Lower leg skin (tissue), 4 donors: ENCODE data around the gene FOXK1. TPM values are rescaled to one million over a fixed set of nuclear protein-coding genes. Genes with fewer than 3 reads are reported as not detected.

Experiments
- DNase-seq, 2 donors: peaks; one replicate each; pipeline ENCODE4 v3.0.0-alpha.2; 2019; ENCODE audit warnings: low spot score in 2 of 2
- H3K4me3 ChIP-seq: fragments of 200-600 bp; sonication (generic); 2 replicates; pipeline ENCODE4 v1.5.1; 2017; ENCODE audit warnings: mild to moderate bottlenecking, low read depth; ENCODE audit not compliant: poor library complexity, severe bottlenecking
- POLR2A ChIP-seq, 2 donors: fragments of 450-650 bp; IDR thresholded peaks; one replicate each; pipeline ENCODE4 v1.6.1; 2016 to 2017; ENCODE audit warnings: antibody characterized with exemption in 2 of 2, mild to moderate bottlenecking in 1 of 2, moderate library complexity in 1 of 2
- WGBS, 2 donors: methylation state at CpG; one replicate each; pipeline ENCODE4 v1.1.5; 2018; 5-methylcytosine and 5-hydroxymethylcytosine counted together
- intact Hi-C: fragments of 100-400 bp; cut with DNase I; formaldehyde crosslinking; loops from one replicate; pipeline ENCODE4 v1.15.0; 2023; ENCODE audit warnings: low total_unique reads
- total RNA-seq, 4 donors: library from RNA; depleted of rRNA; stranded (reverse); fragments of >200 nt; gene quantifications; one replicate each; pipeline ENCODE4 v1.1.0, GENCODE V29; 2016
- TF ChIP-seq, protein P1 (sequence below), 3 donors: fragments of 450-650 bp; IDR thresholded peaks; one replicate each; pipeline ENCODE4 v1.5.1; 2016; ENCODE audit warnings: antibody characterized with exemption in 3 of 3, mild to moderate bottlenecking in 3 of 3, moderate library complexity in 2 of 3

Gene FOXK1
- total RNA-seq, 4 donors from 2014 or later = 22.0 to 41.3 (median 30.3) TPM

DNA sequence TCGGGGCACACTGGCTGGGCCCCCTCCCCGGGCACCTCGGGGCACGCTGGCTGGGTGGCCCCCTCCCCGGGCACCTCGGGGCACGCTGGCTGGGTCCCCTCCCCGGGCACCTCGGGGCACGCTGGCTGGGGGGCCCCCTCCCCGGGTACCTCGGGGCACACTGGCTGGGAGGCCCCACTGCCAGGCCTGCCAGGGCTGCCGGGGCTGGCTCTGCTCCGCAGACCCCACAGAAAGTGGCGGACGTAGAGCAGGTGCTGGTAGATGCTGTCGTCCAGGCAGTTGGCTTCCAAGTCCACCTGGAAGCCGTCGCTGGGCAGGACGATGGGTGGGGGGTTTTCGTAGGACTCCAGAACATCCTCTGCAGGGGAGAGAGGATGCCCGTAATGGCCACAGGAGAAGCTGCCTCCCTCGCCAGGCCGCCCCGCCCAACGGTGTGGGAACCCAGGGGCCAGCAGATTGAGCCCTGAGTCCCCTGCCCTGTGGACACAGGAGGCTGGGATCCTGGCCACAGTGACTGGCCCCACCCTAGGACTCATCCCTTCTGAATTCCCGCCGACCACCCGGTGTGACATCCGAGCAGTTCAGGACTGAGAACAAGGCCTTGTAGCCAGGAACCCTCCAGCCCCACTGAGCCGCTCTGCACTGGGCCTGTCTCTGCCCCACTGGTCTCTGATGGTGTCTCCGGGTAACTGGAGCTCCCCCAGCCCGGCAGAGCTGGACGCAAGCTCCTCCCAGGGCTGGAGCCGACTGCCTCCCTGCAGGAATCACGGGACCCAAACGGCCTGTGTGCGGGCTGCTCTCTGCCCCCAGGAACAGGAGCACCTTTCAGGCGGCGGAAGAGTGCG is 121.5 kb downstream of the FOXK1 start:
- 78 to 84% methylated on average over 27 to 37 of the region's 41 CpGs for WGBS, 2 donors
- intact Hi-C loops = loop anchor here (10.0 kb wide), 1 partner anchor 81 kb away; the partner anchor contains the start of gene RADIL
- DNase-seq = no peak
- H3K4me3 ChIP-seq = no peak overlapping the region
- no peak for TF ChIP-seq POLR2A (IDR thresholded peaks at IDR 0.05)
- TF ChIP-seq, protein P1, sequence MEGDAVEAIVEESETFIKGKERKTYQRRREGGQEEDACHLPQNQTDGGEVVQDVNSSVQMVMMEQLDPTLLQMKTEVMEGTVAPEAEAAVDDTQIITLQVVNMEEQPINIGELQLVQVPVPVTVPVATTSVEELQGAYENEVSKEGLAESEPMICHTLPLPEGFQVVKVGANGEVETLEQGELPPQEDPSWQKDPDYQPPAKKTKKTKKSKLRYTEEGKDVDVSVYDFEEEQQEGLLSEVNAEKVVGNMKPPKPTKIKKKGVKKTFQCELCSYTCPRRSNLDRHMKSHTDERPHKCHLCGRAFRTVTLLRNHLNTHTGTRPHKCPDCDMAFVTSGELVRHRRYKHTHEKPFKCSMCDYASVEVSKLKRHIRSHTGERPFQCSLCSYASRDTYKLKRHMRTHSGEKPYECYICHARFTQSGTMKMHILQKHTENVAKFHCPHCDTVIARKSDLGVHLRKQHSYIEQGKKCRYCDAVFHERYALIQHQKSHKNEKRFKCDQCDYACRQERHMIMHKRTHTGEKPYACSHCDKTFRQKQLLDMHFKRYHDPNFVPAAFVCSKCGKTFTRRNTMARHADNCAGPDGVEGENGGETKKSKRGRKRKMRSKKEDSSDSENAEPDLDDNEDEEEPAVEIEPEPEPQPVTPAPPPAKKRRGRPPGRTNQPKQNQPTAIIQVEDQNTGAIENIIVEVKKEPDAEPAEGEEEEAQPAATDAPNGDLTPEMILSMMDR (IDR thresholded peaks at IDR 0.05) = no peak

DNA sequence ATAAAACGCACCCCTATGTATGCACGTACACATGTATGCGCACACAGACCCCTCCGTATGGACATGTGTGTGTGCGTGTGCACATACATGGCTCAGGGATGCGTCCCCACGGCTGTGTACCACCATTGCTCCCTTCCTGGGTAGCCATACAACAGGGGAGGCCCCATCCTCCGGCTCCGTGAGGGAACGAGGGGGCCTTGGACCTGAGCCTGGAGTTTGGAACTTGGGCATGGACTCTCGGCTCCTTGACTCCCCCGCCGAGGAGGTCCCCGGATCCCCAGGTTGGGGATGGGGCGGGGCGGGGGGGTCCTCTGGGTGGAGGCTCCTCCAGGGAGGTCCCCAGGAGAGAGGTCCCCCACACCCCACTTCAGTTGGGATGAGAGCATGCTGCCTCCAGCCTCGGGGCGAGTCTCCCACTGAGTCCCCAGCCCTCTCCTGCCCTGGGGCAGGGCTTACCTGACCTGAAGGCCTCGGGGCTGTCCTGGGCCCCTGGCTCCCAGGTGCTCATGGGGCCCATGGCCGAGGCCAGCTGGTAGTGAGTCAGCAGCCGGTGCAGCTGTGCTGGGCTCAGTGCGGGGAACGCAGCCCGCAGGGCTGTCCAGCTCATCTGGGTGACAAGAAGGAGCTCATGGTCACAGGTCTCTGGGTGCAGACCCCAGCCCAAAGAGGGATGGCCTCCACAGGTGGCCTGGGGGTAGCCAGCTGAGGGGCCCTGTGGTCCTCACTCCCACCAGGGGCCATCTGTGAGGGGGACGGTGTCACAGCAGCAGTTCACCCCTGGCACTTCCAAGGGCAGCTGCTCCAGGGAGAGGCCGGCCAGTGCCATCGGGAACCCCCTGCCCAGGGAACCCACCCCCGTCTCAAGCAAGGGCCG is 123.3 kb downstream of the FOXK1 start:
- TF ChIP-seq, protein P1 (IDR thresholded peaks at IDR 0.05) = no peak
- TF ChIP-seq POLR2A (IDR thresholded peaks at IDR 0.05) = no peak
- WGBS, 2 donors = 84 to 86% methylated on average over 25 to 26 of the region's 29 CpGs
- no peak for DNase-seq
- no peak overlapping the region for H3K4me3 ChIP-seq
- intact Hi-C loops = loop anchor here (10.0 kb wide), 1 partner anchor 79 kb away; the partner anchor contains the start of gene RADIL

DNA sequence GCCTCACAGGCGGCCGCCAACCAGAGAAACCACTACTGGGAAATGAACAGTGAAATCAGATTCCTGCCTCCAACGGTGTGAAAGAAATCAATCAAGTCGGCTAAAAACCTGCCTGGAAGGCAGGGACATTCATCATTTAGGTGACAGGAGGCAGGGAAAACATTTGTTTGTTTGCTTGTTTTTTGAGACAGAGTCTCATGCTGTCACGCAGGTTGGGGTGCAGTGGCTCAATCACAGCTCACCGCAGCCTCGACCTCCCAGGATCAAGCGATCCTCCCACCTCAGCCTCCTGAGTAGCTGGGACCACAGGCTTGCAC is 123.8 kb downstream of the FOXK1 start:
- DNase-seq = no peak
- intact Hi-C loops = loop anchor here (10.0 kb wide), 1 partner anchor 79 kb away; the partner anchor contains the start of gene RADIL
- WGBS, 2 donors = 64 to 71% methylated on average over 8 of the region's 8 CpGs
- TF ChIP-seq, protein P1 (IDR thresholded peaks at IDR 0.05) = no peak
- TF ChIP-seq POLR2A (IDR thresholded peaks at IDR 0.05) = no peak
- H3K4me3 ChIP-seq = no peak overlapping the region

DNA sequence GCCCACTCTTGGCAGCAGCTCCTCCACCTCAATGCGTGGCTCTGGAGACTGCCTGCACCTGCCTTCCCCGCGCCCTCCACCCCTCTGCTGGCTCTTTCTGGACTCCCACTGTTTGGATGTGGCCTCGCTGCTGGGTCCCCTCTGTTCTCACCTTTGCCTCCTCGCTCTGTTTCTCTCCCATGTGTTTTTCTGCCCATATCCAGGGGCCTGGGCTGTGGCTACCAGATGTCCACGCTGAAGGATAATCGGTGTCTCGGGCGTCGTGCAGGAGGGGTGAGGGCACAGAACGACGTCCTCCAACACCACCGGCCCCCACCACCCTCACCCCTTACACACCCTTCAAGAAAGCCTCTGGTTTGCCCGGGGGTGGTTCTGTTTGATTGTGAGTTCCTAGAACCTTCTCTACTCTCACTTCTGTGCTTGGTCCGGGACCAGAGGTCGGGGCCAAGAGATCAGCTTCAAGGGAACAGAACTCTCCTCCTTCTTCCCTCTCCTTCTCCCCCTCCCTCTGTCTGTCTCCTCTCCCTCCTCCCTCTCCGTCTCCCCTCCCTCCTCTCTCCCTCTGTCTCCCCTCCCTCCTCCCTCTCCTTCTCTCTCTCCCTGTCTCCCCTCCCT is 125.0 kb downstream of the FOXK1 start:
- intact Hi-C loops = loop anchor here (10.0 kb wide), 1 partner anchor 78 kb away; the partner anchor contains the start of gene RADIL
- no peak for DNase-seq
- H3K4me3 ChIP-seq = no peak overlapping the region
- 59 to 65% methylated on average over 16 to 17 of the region's 17 CpGs for WGBS, 2 donors
- TF ChIP-seq, protein P1 (IDR thresholded peaks at IDR 0.05) = no peak
- TF ChIP-seq POLR2A (IDR thresholded peaks at IDR 0.05) = no peak

DNA sequence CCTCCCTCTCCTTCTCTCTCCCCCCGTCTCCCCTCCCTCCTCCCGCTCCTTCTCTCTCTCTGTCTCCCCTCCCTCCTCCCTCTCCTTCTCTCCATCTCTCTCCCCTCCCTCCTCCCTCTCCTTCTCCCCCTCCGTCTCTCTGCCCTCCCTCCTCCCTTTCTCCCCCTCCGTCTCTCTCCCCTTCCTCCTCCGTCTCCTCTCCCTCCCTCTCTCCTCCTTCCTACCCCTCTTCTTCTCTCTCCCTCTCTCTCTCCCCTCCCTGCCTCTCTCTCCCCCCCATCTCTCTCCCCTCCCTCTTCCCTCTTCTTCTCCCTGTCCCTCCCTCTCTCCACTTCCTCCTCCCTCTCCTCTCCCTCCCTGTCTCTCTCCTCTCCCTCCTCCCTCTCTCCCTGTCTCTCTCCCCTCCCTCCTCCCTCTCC is 125.5 kb downstream of the FOXK1 start:
- intact Hi-C loops = loop anchor here (10.0 kb wide), 1 partner anchor 77 kb away; the partner anchor contains the start of gene RADIL
- WGBS, 2 donors = 19 to 38% methylated on average over 4 of the region's 5 CpGs
- no peak for TF ChIP-seq POLR2A (IDR thresholded peaks at IDR 0.05)
- TF ChIP-seq, protein P1 (IDR thresholded peaks at IDR 0.05) = no peak
- H3K4me3 ChIP-seq = no peak overlapping the region
- DNase-seq = no peak
